Activated CD8-positive, alpha-beta T cell treated with anti-CD3 and anti-CD28 coated beads for 36 hours (primary cell): Measurements from ENCODE around the gene GPR25. TPM values are rescaled to one million over a fixed set of nuclear protein-coding genes. Genes with fewer than 3 reads are reported as not detected.

ENCODE experiments used
- ATAC-seq: fragments of 200-7000 bp; cut with Tn5 transposase; one replicate; pipeline ENCODE4 v1.10.0; 2021; ENCODE audit warnings: mild to moderate bottlenecking, moderate library complexity
- CTCF ChIA-PET: fragments of 350-600 bp; sonication (Branson Sonifier 250); formaldehyde crosslinking; loops from one replicate; lab custom pipeline; 2021; ENCODE audit warnings: antibody characterized with exemption; lab: Charles Lee
- POLR2A ChIA-PET: fragments of 350-600 bp; sonication (Branson Sonifier 250); formaldehyde crosslinking; loops from one replicate; lab custom pipeline; 2021; ENCODE audit warnings: antibody characterized with exemption; lab: Charles Lee
- DNase-seq: peaks from one replicate; pipeline ENCODE4 v3.0.0-alpha.2; 2020
- H3K27ac Mint-ChIP-seq: one replicate; pipeline ENCODE4 v1.8.0; 2021; ENCODE audit warnings: mild to moderate bottlenecking, mixed read lengths
- H3K27me3 Mint-ChIP-seq: one replicate; pipeline ENCODE4 v1.8.0; 2021; ENCODE audit warnings: mixed read lengths
- H3K36me3 Mint-ChIP-seq: one replicate; pipeline ENCODE4 v1.8.0; 2021; ENCODE audit warnings: low read depth, mixed read lengths
- H3K4me1 Mint-ChIP-seq: one replicate; pipeline ENCODE4 v1.8.0; 2021; ENCODE audit warnings: low read depth, mixed read lengths
- H3K4me3 Mint-ChIP-seq: one replicate; pipeline ENCODE4 v1.8.0; 2021; ENCODE audit warnings: mild to moderate bottlenecking, moderate library complexity, mixed read lengths
- H3K9me3 Mint-ChIP-seq: one replicate; pipeline ENCODE4 v1.8.0; 2021; ENCODE audit warnings: mixed read lengths
- CTCF ChIP-seq: fragments of 200-600 bp; IDR thresholded peaks from one replicate; pipeline ENCODE4 v1.8.0; 2022; ENCODE audit warnings: antibody characterized with exemption, mild to moderate bottlenecking
- intact Hi-C: fragments of 100-400 bp; cut with micrococcal nuclease; formaldehyde crosslinking; loops from one replicate; pipeline ENCODE4 v1.10.0; 2022
- total RNA-seq, 2 experiments: library from RNA; stranded (reverse); gene quantifications; one replicate each; pipeline ENCODE4 v1.2.3, GENCODE V29; 2021

Gene GPR25
- total RNA-seq, 2 experiments from 2014 or later: 0.29 to 0.34 TPM

GRCh38 chr1:200869753-200870391 is 2.9 kb upstream of the GPR25 start:
- Mint-ChIP-seq H3K27ac (no peak overlapping the region), H3K36me3 (no peaks in the 10 kb centered on the region), H3K4me3 (no peak overlapping the region), H3K9me3 (no peaks in the 10 kb centered on the region), H3K4me1 (peaks cover 43% of the 10 kb centered on the region), H3K27me3 (peaks cover 36% of the 10 kb centered on the region)
- intact Hi-C loops: loop anchor here (5.0 kb wide), 1 partner anchor 37 kb away; no protein-coding TSS in a partner anchor
- ChIA-PET POLR2A (no interaction called here), CTCF (no interaction called here)
- ATAC-seq: peak; percentile 40
- peak; percentile 52 for DNase-seq
- TF ChIP-seq CTCF: no peak

GRCh38 chr1:200873116-200873670 is 412 bp downstream of the GPR25 start:
- no peak overlapping the region for H3K27ac Mint-ChIP-seq
- ChIA-PET POLR2A (interaction anchor here (1.0 to 1.3 kb wide), 2 partner anchors 15 to 29 kb away, joined by 3 to 7 read pairs; no protein-coding TSS in a partner anchor), CTCF (no interaction called here)
- no peaks in the 10 kb centered on the region for H3K36me3 Mint-ChIP-seq
- no peaks in the 10 kb centered on the region for H3K9me3 Mint-ChIP-seq
- H3K4me3 Mint-ChIP-seq: no peak overlapping the region
- ATAC-seq (no peak), DNase-seq (no peak)
- no peak for TF ChIP-seq CTCF
- peaks cover 46% of the 10 kb centered on the region for H3K27me3 Mint-ChIP-seq
- intact Hi-C loops: no loop called here
- H3K4me1 Mint-ChIP-seq: peaks cover 41% of the 10 kb centered on the region

- TF ChIP-seq CTCF: no peak
- Mint-ChIP-seq H3K27ac (no peak overlapping the region), H3K4me3 (peak overlapping the region; percentile 14), H3K4me1 (peaks cover 45% of the 10 kb centered on the region), H3K9me3 (no peaks in the 10 kb centered on the region), H3K27me3 (peaks cover 47% of the 10 kb centered on the region), H3K36me3 (no peaks in the 10 kb centered on the region)
- DNase-seq: peak; percentile 20
- intact Hi-C loops: no loop called here
- ChIA-PET CTCF (interaction anchor here (1.0 kb wide), 1 partner anchor 17 kb away, joined by 4 read pairs; no protein-coding TSS in a partner anchor), POLR2A (interaction anchor here (1.3 kb wide), 1 partner anchor 14 kb away, joined by 7 read pairs; no protein-coding TSS in a partner anchor)
- no peak for ATAC-seq
Observed at GRCh38 chr1:200873671-200874397, 1.1 kb downstream of the GPR25 start.

- peak overlapping the region; percentile 22 for H3K4me3 Mint-ChIP-seq
- peaks cover 47% of the 10 kb centered on the region for H3K27me3 Mint-ChIP-seq
- ATAC-seq (no peak), DNase-seq (no peak)
- intact Hi-C loops: no loop called here
- peaks cover 41% of the 10 kb centered on the region for H3K4me1 Mint-ChIP-seq
- no peak overlapping the region for H3K27ac Mint-ChIP-seq
- ChIA-PET POLR2A (interaction anchor here (1.3 kb wide), 1 partner anchor 14 kb away, joined by 7 read pairs; no protein-coding TSS in a partner anchor), CTCF (no interaction called here)
- TF ChIP-seq CTCF: no peak
- H3K36me3 Mint-ChIP-seq: no peaks in the 10 kb centered on the region
- H3K9me3 Mint-ChIP-seq: no peaks in the 10 kb centered on the region
Observed at GRCh38 chr1:200874694-200875093, 1.9 kb downstream of the GPR25 start.
